CD4-positive, alpha-beta T cell treated with Interferon gamma for 1 hour (primary cell): Measurements from ENCODE around the gene LGMN.
"Not testable (repeated sequence)": the region's sequence is repeated elsewhere in the genome, so short reads cannot be mapped to it uniquely, and the experiment has no call there.

Experiments
- DNase-seq: peaks from one replicate; pipeline ENCODE4 v3.0.0-alpha.2; 2020

Gene LGMN

DNA sequence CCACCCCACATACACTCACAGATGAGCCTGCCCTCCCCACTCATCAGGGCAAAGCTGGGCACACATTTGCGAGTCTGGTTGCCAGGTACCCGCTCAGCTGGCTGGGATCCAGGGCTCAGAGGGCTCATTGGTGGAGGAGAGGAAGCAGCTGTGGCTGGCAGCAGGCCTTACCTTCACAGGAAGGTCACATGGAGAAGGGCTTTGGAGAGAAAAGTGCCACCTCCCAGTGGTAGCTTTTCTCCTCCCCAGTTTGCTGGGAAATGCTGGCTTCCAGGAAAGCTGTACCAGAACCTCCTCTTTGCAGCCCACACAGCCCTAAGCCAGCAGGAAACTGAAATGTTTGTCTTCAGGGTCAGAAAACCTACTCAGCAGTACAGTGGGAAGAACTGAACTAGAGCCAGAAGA is 55.6 kb downstream of the LGMN start:
- DNase-seq = no peak

DNA sequence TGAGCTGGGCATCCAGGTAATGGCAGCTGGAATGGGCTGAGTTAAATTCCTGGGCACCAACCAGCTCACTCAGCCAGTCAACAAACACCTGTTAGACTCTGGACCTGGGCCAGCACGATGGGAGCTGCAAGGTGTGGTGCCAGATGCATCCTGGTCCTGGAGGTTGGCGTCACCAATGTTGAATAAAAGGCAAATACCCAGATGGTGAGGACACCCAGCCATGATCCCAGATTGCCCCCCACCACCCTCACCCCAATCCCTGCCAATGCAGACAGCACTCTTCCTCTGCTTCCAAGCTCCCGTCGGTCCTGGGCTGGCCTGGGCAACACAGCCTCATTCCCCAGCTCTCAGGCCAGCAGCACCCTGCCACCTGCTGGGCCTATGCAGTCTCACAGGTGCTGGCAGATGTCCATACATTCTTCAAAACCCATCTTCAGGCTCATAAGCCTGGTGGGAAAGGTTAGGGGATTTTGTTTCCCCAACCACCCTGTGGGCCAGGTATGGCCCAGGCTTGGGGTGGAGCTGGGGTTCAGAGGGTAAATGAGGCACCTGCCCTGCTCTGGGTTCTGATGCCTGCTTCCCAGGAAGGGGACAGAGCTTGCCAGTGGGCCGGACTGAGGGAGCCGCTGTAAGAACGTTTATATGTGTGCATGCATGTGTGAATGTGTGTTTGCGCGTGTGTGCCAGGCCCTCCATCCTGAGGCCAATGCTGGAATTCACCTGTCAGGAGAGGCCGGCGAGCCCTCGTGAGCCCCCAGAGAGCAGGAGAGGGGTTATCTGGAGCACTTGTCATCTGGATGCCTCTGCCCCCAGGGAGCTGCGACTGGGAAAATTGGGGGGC is 58.0 kb downstream of the LGMN start:
- DNase-seq = no peak

DNA sequence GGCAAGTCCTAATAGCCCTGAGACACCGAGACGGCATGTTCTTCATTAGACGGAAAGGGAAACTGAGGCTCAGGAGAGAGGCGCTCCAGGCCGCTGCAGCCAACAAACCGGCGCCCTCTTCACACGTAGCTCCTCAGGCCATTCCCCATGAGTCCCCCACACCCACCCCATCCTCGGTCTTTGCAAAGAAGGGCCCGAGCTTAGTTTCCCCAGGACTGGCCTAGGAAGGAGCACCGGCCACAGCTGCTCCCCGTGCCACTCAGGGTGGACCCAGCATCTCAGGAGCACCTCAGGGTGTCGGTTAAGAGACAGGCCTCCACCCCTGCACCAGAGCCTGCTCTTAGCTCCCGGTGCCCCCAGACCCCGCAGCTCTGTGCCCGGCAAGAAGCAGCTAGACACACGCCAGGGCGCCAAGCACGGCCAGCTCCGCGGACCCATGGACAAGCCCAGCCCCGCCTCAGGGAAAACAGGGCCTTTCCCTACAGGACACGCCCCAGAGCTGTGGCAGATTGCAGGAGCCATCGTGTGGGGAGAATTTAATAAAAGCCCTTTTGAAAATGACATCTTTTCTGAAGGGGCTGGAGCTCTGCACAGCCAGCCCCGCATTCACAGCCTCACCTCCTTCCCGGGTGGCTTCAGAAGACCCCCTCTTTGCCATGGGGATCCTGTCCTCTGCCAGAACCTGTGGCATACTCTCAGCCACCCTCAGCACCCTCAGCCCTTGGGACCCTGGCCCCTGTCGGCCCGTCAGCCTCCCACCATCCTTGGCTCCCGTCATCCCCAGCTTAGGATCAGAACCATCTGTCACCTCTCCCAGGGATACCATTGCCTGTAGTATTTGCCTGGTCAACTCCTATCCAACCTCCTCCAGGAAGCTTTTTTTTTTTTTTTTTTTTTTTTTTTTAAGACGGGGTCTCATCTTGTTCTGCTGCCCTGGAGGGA is 59.7 kb downstream of the LGMN start:
- no peak for DNase-seq

DNA sequence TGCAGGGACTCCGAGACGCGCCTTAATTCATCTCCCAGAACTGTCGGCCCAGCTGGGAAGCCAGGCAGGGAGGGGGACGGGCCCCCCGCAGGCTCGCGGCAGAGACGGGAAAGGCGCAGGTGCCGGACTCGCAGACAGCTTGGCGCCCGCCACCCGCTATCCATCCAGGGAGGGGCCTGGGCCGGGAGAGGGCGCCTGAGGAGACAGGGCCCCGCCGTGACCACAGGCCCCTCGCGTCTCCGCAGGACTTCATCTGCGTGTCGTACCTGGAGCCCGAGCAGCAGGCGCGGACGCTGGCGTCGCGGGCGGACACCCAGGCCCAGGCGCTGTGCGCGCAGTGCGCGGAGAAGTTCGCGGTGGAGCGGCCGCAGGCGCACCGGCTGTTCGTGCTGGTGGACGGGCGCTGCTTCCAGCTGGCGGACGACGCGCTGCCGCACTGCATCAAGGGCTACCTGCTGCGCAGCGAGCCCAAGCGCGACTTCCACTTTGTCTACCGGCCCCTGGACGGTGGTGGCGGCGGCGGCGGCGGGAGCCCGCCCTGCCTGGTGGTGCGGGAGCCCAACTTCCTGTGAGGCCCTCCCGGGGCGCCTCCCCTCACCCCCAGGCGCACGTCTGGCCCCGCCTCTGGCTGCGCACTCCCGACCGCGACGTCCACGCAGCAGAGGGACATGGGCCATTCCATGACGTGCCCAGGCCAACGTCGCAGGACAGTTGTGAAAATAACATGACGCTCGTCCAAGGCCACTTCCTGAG is 60.6 kb downstream of the LGMN start:
- no peak for DNase-seq

DNA sequence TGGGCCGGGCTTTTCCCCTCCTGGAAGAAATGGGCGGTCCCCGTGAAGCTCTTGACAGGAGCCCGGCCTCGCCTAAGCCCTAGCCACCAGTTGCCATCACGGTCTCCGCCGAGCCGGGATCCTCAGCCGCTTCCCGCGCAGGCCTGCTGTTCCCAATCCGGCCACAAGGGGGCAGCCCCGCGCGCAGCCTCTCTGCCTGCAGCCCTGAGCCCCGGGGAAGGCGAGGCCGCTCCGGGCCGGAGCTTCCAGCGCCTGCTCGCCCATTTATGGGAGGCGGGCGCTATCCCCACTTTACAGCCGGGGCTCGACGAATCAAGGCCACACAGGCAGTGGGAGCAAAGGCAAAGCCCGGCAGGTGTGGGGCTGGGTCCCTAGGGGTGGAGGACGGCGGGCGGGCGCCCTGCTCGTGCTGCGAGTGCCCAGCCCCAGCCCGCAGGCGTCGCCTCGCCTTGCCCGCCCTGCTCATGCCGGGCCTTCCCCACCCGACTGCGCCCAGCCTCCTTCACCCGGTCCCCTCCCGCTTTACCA is 61.5 kb downstream of the LGMN start:
- peak; percentile 47 for DNase-seq

DNA sequence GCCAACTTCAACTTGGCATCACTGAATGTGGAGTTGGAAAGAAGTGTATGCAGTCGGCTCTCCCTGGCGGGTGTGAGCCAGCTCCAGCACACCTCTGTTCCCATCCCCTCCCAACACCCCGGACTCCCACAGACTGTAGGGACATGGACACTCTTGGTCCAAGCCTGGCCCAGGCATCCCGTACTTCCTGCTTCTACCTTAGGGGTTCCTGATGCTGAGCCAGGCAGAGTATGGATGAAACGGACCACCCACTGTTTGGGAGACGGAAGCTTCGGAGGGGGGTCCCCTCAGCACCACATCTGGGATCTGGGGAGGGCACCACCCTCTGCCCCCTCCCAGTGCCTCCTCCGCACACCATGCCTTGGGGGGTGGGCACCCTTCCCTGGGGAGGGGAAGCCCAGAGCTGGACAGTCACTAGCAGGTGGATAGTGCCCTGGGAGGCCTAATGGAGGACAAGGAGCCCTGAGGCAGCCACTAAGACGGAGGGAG is 62.0 kb downstream of the LGMN start:
- no peak for DNase-seq

DNA sequence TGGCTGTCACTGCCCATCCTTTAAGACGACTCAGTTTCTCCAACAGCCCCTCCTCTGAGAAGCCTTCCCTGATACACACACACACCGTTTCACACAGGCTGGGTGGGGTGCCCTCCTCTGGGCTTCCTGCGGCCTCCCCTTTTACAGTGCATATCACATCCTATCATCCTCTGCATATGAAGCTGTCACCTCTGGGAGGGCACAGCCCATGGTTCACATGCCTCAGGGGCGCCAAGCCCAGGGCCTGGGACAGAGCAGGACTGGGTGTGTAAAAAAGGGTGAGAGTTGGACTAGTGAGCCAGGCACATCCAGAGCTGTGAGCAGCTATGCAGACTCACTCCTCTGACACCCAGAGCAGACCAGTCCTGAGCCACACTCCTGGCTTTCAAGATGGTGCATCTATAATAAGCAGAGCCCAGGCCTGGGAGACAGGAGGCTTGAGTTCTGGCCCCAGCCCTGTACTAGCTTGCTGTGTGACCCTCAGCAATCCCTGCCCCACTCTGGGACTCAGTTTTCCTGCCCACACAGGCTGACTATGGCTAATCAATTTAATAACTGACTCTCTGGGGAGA is 62.6 kb downstream of the LGMN start:
- no peak for DNase-seq

DNA sequence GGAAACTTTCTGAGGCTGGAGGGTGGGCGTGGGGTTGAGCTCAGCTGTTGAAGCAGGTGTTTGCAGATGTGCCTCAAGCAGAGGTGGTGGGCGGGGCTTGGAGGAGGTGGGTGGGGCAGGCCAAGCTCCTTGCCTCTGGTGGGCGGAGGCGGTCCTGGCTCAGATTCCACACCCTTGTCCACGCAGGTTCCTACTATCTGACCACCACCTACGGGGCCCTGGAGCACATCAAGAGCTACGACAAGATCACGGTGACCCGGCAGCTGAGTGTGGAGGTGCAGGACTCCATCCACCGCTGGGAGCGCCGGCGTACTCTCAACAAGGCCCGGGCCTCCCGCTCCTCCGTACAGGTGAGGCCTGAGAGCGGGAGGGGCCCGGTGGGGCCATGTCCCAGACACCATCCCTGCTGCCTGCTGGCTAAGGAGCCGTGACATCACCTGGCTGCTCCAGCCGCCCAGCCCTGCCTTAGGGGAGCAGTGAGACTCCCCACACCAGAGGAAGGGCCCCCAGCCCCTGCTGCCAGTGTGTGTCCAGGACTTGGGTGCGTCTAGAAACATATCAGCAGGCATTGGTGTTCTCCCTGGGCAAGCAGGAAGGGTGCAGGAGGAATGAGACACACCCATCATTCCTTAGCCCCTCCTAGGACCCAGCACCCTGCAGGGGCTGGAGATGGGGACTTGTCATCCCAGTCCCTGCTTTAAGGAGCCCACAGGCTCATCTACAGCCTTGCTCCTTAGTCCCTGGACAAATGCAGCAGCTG is 63.4 kb downstream of the LGMN start:
- DNase-seq = no peak

DNA sequence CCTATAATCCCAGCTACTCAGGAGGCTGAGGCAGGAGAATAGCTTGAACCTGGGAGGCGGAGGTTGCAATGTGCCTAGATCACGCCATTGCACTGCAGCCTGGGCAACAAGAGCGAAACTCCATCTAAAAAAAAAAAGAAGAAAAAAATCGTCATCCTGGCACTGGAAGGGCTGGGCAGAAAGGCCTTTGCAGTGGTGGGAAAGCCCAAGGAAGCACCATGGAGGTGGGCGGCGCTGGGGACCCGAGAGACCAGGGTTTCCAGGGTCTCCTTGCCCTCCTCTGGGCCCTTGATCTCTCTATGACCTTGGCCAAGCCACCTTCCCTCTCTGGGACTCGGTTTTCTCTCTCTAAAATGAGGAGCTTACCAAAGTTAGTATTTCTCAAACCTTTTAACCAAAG is 65.4 kb downstream of the LGMN start:
- DNase-seq = no peak

DNA sequence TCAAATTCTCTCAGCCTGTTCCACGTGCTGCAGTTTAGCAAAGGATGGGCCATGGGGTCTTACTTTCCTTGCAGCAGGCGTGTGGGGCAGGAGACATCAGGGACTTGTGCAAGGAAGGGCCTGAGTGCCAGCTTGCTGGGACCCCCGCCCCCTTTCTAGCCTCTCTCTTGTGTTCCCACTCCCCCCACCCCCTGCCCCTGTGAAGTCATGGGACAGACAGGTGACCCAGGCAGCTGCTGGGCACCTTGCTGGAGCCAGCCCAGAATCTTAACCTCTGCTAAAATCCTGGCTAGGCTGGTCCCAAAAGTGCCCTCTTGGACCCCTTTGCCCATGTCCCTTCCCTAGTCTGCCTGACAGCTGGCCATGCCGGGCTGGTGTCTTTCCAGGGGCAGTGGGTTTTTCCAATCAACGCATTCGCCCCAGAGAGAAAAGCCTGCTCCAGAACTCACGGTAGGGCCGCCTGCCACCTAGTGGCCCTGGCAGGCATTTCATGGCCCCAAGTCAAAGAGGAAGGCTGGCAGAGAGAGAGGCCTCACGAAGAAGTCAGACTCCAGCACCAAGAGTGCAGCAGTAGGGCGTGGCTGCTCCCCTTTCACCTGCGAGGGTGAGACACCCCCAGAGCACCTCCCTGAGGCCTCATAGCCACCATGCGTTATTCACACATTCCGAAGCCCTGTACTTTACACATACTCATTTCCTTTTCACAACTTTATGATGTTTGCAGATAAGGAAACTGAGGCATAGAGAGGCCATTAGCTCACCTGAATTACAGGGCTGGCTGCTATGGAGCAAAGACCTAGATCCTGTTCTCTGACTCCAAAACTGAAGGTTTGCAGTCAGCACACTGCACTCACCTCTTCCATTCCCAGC is 67.4 kb downstream of the LGMN start:
- peak; percentile 77 for DNase-seq

DNA sequence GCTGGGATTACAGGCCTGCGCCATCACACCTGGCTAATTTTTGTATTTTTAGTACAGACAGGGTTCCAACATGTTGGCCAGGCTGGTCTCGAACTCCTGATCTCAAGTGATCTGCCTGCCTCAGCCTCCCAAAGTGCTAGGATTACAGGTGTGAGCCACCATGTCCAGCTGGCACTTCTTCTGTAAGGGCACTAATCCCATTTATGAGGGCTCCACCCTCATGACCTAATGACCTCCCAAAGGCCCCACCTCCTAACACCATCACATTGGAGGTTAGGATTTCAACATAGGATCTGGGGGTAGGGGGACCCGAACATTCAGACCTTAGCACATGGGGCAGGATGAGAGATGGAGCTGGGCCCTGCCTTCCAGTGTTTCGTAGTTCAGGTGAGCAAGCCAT is 68.1 kb downstream of the LGMN start:
- DNase-seq = not testable (repeated sequence)

DNA sequence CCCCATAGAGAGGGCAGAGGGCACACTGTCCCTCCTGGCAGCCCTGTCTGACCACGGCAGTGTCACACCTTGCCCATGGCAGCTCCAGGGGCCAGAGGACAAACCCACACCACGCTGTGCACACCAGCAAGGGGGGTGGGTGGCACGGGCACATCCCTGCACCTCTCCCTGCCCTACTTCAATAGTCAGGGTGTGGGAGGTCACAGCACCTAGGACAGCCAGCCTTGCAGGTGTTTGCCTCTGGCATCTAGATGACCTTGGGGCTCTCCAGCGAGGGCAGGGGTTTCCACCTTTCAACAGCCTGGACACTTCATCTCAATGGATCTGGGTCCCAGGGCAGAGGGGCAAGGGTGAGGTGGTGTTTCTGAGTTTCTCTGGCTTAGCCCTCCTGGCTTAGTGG is 69.2 kb downstream of the LGMN start:
- no peak for DNase-seq

DNA sequence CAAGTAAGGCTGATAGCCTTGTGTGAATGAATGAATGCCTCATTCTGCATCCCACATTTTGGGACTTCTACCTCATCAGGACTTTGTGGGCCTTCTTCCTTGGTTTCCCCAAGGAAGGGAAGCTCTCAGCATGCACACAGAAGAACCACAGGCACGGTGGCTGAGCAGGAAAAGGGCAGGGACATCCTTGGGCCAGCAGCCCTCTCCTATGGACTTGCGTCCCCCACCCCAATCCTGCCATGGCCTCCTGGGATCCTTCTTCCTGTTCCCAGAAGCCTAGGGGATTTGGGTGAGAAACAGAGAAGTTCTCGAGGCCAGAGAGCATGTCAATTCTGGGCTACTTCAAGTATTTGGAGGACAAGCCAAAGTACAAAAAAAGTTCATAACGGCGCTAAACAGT is 69.7 kb downstream of the LGMN start:
- no peak for DNase-seq

DNA sequence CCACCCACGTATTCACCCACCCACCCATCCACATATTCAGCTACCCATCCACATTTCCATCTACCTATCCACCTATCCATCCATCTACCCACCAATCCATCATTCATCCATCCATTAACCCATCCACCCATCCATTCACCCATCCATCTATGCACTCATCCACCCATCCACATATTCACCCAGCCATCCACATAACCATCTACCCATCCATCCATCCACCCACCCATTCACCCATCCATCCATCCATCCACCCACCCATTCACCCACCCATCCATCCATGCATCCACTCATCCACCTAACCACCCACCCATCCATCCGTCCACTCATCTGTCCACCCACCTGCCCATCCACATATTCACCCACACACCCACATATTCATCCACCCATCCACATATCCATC is 70.5 kb downstream of the LGMN start:
- no peak for DNase-seq

DNA sequence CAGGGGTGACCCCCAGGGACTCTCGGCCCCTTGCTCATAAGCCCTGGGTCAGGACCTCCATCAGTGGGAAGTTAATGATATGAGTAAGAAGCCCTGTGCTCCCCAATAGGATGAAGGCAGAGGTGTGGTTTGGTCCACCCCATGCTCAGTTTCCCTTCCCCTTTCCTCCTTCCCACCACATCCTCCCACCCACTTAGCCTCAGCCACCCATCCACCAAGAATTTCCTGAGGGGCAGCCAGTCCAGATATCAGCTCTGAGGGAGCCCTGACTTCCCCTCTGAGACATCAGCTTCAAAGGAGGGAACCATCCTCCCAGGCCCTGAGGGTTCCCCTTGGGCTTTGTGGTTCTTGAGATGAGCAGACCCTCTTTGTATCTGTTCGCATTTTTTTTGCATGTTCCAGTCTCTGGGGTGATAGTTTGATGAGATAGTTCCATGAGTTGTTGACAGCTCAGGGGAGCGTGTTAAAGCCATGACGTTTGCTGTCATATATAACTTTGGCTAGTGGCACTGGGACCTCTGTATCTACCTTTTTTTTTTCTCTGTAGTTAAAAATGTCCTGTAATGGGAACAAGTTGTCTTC is 71.2 kb downstream of the LGMN start:
- peak; percentile 41 for DNase-seq

DNA sequence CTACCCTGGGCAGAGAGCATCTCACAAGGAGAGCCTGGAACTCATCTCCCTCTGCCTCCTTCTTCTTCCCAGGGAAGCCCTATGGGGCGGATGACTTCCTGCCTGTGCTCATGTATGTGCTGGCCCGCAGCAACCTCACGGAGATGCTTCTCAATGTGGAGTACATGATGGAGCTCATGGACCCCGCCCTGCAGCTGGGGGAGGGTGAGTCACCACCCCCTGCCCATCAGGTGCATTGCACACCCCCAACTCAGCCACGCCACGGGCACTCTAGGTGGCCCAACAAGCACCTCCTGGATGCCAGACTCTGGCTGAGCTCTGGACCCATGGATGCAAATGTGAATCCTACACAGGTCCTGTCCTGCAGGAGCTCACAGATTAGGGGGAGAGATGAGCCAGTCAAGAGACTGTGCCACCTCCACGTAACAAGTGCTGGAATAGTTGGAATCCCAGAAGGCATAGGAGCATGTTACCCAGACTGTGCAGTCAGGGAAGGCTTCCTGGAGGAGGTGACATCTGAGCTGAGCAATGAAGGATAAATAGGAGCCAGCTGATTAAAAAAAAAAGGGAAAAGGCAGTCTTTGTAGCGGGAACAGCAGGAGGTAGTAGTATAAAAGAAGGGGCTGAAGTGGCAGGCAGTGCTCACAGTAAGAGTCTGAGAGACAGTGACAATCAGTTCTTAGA is 71.9 kb downstream of the LGMN start:
- no peak for DNase-seq

DNA sequence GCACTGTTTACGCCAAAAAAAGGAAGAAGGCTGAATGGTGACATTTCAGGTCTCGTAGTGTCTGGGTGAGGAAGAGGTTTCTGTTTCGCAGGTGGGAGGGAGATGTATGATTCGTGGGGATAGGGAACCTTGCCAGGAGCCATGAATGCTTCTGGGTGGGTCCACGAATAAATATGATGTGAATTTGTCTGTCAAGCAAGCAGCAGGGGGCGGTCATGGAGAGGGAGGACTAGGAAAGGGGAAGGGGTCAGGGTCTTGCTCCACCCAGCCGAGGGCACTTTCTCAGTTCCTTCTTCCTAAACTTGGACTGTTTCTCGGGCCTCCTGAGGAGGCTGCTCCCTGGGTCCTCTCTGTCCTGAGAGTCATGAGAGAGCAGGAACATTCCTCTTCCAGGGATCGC is 72.5 kb downstream of the LGMN start:
- DNase-seq = peak; percentile 38

DNA sequence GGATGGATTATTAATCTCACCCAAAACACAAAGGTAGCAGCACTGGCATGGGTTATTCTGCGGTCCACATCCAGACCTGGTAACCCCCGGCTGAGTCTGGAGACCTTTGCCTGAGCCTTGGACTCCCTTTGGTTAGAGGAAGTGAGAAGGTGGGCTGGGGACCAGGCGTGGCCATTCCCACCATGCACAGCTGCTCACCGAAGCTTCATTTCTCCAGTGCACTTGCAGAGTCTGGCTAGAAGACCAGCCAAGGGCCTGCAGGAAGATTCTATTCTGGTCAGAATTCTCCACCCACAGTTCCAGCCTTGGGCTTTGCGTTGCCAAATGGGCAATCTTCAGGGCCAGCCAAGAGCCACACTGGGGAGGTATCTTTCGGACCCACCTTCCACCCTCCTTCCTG is 73.0 kb downstream of the LGMN start:
- DNase-seq = no peak

DNA sequence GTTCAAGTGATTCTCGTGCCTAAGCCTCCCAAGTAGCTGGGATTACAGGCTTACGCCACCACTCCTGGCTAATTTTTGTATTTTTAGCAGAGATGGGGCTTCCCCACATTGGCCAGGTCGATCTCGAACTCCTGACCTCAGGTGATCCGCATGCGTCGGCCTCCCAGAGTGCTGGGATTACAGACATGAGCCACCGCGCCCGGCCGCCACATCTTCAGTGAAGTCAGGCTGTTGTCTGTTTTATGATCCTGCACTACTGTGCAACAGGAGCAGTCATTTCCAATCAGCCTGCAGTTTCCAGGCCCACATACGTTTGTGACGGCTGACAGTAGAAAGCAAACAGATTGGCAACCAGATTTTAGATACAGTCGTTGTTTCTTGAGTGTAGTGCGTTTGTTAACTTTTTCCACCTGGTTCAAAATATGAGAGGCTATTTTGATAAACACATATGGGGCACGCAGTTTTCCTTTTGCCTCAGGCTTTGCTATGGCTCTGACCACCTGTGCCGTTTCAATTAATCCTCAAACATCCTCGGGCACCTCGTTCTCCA is 74.8 kb downstream of the LGMN start:
- no peak for DNase-seq
